Posterior vena cava (tissue), 2 donors: ENCODE results near the gene WDR64. TPM values are rescaled to one million over a fixed set of nuclear protein-coding genes. Genes with fewer than 3 reads are reported as not detected.
"Not testable (repeated sequence)": the region's sequence is repeated elsewhere in the genome, so short reads cannot be mapped to it uniquely, and the experiment has no call there.

Experiments
- DNase-seq: peaks from one replicate; pipeline ENCODE4 v3.0.0-alpha.2; 2020; ENCODE audit warnings: low spot score
- intact Hi-C, 2 donors: fragments of 100-400 bp; cut with DNase I; formaldehyde crosslinking; loops; one replicate each; pipeline versions ENCODE4 v1.14.1 to v1.14.2; 2022 to 2023
- total RNA-seq, 2 donors: library from RNA; stranded (reverse); fragmentation: NEBNext Ultra II Directional; extraction: Animal tissue kit (Norgen Biotek cat#: 25700); gene quantifications; one replicate each; pipeline ENCODE4 v1.2.1, GENCODE V29; 2021
- donor health status: DM: yes; HTN: yes; CAD: no.
- donor health status: DM: yes; HTN: yes; CAD: no.

Gene WDR64
- total RNA-seq, 2 donors from 2014 or later: not detected

DNA sequence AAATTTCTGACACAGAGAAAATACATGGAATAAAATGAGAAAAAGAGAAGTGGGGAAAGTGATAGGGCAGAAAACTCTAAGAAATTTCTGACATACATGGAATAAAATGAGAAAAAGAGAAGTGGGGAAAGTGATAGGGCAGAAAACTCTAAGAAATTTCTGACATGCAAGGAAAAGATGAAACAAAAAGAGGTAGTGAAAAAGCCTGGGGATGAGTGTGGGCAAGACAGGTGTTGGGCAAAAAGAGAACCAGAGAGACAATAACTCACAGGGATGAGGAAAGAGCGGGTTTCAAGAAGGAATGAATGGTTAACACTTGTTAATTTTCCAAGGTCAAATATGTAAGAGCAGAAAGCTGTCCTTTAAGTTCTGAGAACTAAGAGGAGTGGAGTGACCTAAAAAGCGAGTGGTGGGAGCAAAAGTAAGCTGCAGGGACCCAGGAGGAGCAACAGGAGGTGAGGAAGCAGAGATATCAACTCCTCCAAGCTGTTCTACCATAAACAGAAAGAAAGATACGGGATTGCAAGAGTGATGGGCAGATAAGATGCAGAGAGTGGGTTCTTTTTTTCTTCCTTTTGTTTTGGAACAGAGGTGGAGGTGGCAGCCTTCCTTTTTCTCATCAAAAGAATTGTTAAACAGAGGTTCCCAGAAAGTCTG lies 166.0 kb downstream of the WDR64 start:
- intact Hi-C loops: no loop called here
- DNase-seq: no peak

DNA sequence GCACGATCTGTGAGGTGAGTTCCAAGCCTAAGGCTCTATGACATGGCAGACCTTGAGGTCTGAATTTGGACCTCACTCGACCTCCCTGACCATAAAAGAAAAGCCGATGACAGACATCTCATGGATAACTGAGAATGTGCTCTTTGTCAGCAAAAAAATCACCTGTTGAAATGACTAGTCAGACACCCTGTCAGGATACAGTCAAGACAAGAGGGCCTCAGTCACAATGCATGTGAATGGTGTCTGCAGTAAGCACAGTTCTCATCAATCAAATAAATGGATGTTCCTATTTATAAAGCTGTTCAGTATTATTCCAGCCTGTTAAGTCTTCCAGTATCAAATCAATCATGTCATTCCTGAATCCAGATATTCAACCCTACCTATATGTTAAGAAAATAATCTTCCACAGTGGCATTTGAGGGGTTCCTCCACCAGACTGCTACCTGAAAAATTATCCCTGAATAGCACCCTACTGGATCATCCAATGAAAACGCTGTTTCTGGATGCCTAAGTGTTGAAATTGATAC lies 167.3 kb downstream of the WDR64 start:
- DNase-seq: no peak
- intact Hi-C loops: no loop called here

DNA sequence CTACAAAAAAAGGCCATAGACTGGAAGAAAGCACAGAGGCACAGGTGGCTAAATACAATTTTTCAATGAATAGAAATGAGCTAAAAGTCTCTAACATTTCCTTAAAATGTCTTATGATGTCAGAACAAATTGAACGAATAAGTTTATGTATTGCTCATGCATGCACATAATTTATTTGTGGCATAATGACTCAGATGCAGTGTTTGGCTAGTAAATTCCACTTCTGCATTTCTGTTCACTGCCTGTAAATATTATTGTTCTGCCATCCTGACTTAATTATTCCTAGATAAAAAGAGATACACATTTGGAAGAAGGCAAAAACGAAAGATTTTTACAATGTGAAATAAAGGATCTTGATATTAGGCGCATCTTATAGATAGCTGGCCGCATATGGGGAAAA lies 169.3 kb downstream of the WDR64 start:
- DNase-seq: no peak
- intact Hi-C loops: no loop called here

DNA sequence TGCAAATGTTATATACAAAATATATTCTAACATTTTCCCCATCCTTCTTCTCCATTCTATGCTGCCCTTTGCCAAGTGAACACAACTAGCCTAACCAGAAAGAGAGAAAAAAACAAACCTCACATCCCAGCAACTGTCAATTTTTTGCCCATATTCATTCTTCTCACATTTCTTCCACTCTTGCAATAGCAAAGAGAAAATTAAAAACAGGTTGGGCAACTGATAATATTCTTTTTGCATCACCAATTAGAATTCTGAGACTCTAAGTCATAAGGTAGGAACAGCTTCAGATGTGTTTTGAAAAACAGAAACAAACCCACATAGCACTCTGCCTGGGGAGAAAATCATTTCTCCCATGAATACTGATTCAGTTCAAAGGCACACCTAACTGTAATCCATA lies 170.8 kb downstream of the WDR64 start:
- no peak for DNase-seq
- intact Hi-C loops: no loop called here

DNA sequence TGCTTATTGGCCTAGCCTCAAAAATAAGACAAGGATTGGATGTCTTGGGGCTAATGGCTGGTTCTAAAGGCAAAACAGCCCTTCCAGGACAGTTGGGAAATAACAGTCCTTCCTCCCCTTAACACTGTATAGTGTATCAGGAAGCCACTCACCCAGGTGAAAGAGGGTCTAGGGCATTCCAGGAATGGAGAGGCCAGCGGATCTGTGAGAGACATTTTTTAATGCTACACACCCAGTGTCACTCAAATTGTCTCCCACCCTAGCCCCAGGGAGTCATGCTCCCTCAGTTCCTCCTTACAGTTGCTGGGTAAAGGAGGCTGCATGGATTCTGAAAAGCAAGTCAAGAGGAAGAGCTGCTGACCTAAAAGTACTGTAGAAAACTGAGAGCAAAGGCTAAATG lies 171.8 kb downstream of the WDR64 start:
- intact Hi-C loops: no loop called here
- no peak for DNase-seq

DNA sequence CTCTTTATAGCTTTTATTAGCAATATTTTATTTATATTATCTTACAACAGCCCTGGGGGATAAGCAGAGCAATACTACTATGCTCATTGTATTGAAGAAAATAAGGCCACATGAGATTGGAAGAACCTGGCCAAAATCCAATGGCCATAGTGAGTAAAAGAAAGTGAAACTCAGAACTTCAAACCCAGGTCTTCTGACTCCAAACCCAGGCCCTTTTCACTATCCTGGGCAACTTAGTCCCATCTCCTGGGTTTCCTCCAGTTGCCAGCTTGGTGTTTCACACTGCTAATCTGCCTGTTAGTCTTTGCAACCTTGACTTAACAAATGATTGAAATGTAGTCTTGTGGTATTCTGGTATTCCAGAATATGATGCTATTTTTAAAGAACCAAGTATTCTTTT lies 173.5 kb downstream of the WDR64 start:
- DNase-seq: no peak
- intact Hi-C loops: no loop called here

DNA sequence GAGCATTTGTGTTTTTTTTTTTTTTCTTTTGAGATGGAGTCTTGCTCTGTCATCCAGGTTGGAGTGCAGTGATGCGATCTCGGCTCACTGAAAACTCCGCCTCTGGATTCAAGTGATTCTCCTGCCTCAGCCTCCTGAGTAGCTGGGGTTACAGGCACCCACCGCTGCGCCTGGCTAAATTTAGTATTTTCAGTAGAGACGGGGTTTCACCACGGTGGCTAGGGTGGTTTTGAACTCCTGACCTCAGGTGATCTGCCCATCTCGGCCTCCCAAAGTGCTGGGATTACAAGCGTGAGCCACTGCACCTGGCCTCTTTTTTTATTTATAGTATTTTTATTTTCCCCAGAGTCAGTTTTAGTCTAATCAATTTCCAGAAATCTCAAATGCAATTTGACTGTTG lies 174.5 kb downstream of the WDR64 start:
- intact Hi-C loops, DNase-seq: not testable (repeated sequence)

DNA sequence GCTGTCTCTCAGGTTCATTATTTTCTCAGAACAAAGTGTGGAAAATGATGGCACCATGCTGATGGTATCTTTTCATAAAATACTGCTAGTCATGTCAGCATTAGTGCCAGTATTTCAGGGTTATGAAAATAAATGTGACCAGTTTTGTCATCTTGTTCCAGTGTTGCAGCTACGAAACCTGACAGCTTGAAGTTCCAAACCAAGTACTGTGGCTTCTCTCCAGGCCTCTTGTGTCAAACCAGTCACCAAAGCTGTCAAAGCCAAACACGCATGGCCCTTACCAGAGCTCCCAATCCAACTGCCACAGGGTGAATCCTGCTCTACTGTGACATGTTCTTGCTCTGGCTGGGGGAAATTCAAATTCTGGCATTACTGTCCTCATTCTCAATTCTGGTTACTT lies 175.2 kb downstream of the WDR64 start:
- no peak for DNase-seq
- intact Hi-C loops: no loop called here

DNA sequence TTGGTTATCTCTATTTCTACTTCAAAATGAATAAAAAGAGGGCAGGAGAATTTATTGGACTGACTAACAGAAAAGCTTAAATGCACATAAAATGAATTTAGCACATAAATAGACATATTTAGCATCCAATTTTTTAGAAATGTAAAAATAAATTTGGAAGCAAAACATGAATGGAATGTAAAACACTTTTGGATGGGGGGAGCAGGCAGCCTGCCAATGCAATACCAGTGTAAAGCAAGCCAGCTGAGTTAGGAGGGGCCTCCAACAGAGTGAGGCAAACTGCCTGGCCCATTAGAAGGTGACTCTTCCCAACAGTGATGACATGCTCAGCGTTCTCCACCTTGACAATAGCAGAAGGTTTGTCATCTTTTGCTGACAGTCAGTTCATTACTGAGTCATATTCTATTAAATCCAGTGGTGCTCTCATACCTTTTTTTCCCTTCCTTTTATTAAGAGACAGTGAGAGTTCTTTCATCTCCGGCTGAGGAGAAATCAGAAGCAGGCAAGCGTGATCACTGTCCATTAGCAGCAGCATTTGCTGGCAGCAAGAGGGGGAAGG lies 176.5 kb downstream of the WDR64 start:
- intact Hi-C loops: no loop called here
- no peak for DNase-seq

DNA sequence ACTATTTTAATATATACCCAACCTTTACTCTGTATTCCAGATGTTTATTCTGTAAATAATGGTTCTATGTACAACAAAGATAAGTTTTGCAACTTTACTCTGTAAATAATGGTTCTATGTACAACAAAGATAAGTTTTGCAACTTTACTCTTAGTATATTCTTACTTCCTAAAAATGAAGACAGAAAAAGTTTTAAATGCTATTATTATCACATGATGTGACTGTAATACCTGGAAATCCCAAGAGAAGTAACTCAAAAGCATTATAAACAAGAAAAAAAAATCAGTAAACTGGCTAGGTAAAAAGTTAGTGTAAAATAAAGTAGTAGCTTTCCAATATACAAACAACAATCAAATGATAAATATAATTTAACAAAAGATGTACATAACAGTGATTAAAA lies 177.4 kb downstream of the WDR64 start:
- no peak for DNase-seq
- intact Hi-C loops: no loop called here

DNA sequence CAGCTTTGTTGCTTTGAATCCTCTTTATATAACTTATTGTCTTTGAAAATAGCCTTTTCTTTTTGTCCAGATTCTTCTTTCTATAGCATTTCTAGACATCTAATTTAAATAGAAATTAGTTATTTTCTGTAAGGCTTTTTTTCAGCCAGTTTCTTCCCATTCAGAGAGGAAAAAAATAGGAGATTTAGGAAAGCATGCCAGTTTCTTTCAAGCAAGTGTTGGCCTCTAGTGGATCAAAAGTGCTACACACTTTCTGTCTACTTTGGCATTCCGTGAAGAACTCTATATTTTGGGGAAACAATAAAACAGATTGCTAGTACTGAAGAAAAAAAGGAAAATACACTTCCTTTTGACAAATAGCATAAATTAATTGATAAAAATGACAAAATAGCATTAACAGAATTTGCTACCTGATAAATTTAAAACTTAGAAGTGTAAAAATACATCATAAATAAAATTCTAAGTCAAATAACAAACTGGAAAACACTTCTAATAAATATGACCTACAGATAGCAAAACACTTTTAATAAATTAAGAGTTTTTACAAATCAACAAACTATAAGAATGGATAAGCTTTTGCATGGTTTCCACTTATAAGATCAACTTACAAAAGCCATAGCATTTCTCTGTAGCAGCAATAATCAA lies 182.8 kb downstream of the WDR64 start:
- DNase-seq: no peak
- intact Hi-C loops: no loop called here

DNA sequence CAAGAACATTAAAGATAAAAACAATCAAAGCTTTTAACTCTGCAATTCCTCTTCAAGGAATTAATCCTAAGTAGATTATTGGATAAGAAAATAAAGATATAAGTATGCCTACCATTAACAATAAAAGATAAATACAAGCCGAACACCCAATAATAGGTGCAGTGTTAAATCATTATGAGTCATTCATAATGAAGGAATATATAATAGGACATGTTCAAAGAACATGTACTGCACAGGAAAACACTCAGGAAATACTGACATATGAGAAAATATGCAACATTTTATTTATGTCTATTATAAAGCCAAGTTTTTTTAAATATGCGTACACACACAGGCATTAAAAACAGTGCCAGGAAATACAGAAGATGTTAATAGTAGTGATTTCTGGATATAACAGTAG lies 184.9 kb downstream of the WDR64 start:
- no peak for DNase-seq
- intact Hi-C loops: no loop called here

DNA sequence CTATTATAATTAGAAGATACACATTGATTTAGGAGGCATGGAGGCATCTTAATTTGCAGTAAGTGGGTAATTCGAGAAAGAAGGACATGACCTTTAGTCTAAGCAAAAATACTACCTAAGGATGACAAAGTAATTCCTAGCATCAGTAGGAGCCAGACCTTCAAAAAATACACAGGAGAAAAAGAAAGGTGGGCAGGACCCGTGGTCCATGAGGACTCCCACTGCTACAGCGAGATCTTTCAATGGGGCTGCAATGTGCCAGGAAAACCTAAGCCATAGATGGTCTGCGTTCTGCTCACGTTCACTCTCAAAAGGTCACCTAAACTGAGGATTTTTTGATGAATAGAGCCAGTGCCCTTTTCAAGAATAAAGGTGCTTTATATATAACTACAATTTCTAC lies 185.3 kb downstream of the WDR64 start:
- DNase-seq: no peak
- intact Hi-C loops: no loop called here

DNA sequence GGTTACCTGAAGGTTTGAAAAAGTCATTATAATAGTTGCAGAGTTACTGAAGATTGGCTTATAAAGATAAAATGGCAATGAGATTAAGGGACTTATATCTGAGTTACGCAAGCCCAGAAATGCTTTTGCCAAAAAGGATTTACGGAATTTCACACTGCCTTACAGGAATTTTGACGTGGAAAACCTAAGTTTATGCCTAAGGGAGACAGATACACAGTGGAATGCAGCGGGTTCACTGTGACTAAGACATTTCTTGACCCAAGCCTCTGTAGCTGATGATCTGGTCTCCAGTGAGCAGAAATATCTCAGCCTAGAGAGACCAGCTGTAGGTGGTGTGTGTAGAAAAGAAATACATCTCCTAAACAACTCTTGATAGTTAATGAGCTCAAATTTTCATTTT lies 185.8 kb downstream of the WDR64 start:
- DNase-seq: no peak
- intact Hi-C loops: no loop called here

DNA sequence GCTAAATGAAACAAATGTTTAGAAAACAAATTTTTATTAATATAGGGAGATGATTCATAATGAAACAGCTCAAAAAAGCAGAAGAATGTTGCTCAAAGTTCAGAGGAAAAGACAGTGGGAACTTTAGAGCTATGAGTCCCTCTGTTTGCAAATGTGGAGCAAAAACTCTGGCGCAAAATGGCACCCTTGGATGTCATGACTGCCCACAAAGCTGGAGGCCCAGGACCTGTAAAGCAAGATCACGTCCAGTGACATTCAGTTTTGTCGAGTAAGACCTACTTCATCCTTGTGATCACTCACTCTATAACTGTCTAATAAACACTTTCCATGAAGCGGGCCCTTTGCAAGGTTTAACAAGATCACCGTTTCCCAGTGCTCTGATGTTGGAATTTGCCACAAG lies 186.8 kb downstream of the WDR64 start:
- intact Hi-C loops: no loop called here
- DNase-seq: no peak

DNA sequence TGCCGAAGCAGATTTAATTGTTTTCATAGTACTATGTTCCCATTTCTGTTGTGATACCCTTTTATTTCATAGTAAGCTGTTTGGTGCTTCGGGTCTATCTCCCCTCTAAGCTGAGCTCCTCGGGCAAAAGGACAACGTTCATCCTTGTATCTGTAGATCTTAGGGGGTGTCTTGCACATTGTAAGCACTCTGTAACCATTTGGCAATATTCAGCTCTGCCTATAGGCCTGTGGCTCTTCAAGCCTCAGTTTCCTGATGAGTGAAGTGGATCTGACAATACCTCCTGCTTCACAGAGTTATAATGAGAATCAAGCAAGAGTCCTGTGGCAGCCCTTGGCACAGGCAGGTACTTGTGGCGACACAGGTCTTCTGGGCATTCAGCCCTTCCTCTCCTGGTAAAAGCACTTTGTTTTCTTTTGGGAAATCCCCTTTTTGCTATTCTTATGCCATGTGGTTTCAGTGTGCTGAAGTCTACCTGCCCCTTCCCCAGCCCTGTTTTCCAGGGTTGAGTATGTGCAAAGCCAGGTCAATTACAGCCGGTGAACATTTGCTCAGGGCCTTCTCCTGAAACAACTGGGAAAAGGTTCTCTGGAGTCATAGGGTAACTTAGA lies 187.4 kb downstream of the WDR64 start:
- no peak for DNase-seq
- intact Hi-C loops: no loop called here

DNA sequence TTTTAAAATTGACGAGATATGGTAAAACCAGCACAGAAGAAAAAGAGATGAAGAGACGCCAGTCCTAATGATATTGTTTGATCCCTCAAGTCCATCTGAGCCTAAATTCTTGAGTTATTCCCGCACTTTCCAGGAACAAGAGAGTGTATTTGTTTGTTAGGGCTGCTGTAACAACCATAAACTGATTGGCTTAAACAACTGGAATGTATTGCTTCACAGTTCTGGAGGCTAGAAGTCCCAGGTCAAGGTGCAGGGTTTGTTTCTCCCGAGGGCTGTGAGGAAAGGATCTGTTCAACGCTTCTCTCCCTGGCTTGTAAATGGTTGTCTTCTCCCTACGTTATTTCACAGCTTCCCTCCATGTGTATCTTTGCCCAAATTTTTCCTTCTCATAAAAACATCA lies 188.1 kb downstream of the WDR64 start:
- DNase-seq: no peak
- intact Hi-C loops: no loop called here

DNA sequence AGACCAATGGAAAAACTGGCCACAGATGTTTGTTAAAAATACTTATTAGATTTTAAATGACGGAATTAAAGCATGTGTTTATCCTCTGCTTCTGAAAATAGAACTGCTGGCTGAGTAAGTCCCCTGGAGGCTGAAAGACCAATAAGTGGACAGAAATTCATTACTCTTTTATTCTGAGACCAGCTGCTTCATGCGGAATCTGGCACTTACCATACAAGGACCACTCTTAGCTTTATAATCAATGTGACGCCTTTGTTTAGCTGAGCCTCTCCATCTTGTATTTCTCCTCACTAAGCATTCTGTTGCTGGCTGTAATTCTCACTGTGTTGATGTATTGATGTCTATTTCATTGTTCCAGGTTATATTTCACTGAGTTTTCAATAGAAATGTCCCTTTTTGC lies 189.6 kb downstream of the WDR64 start:
- DNase-seq: no peak
- intact Hi-C loops: no loop called here

DNA sequence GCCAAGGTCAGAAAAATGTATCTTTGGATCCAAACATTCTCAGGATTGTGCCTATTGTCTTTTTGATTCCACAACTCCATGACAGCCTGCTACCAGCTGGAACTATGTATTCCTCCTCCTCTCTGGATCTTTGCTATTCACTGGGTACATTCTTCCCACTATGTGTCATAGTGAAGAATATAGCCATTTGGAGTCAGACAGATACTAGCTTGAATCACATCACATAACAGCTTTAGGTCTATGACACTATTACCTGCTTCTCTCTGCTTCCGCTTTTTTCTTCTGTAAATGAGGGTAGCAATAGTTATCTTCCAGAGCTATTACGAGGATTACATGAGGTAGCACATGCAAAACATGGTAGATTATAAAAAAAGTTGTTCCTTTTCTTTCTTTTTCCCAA lies 190.5 kb downstream of the WDR64 start:
- DNase-seq: no peak
- intact Hi-C loops: no loop called here

DNA sequence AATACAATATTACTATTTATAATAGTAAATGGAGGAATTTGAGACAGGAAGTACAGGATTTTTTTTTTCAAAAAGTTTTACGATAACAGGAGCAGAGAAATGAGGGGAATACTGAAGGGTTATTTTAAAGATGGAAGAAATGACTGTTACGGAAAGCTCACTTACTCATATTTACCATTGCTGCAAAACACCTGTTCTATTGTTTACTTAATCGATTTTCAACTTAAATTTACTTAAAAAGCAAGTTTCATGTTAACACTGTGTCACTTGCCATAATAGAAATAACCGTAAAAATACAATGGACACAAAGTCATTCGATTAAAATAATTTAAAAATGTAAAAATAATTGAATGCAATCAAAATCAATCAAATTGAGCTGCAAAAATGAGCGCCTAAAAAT lies 192.5 kb downstream of the WDR64 start:
- intact Hi-C loops: no loop called here
- DNase-seq: no peak

DNA sequence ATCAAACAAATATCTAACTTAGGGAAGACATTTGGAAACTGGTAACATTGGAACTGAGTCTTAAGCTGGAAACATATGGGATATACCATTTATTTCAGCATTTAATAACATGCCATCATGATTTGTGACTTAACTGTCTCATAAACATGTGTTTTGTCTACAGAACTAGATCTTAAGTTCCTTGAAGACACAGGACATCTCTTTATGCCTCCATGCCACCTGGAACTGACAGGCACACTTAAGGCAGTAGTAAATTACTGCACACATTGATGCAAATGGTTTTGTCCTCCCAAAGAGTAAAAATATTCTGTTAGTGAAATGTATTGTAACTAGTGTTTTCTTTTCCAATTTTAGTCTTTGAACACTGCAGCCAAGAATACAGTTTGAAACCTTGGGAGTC lies 194.3 kb downstream of the WDR64 start:
- no peak for DNase-seq
- intact Hi-C loops: no loop called here
